ENCODE measurements around the gene CCDC136.

CCDC136 gene

GRCh38 chr7:128861957-128862570, 70.3 kb downstream of the CCDC136 start:
- Histone ChIP-seq H2BK12ac (ENCODE audit: low read length) (no peak overlapping the region), H3K18ac (ENCODE audit: low read length) (no peak overlapping the region), H2BK5ac (ENCODE audit: low read depth, low read length, poor library complexity) (no peak overlapping the region), H2AFZ (ENCODE audit: insufficient read depth, low read length, poor library complexity) (no peak overlapping the region), H4K12ac (ENCODE audit: low read depth, low read length) (no peak overlapping the region), H3K27ac (ENCODE audit: low read depth, low read length) (no peak overlapping the region), H3K23ac (ENCODE audit: low read length) (no peak overlapping the region), H3K4ac (ENCODE audit: low read depth, low read length) (no peak overlapping the region), H4K8ac (ENCODE audit: low read depth, low read length) (peak overlapping the region; percentile 12), H3K27me3 (ENCODE audit: insufficient read depth, low read length) (no peaks in the 10 kb centered on the region), H3K9me3 (ENCODE audit: insufficient read depth, low read depth, low read length) (no peaks in the 10 kb centered on the region), H3K4me3 (ENCODE audit: low read depth, low read length) (no peak overlapping the region), H3K36me3 (ENCODE audit: control insufficient read depth in 1 of 2, insufficient read depth in 2 of 2, low read length in 2 of 2) (peaks cover 31 to 33% of the 10 kb centered on the region in 2 experiments), H3K79me1 (ENCODE audit: low read length) (peaks cover 8% of the 10 kb centered on the region), H3K4me1 (ENCODE audit: control insufficient read depth in 1 of 2, insufficient read depth in 2 of 2, low read length in 2 of 2) (peaks cover 2 to 4% of the 10 kb centered on the region in 2 experiments), H3K14ac (ENCODE audit: low read length) (no peak overlapping the region), H4K91ac (ENCODE audit: low read depth, low read length) (no peak overlapping the region), H3K79me2 (ENCODE audit: control insufficient read depth, insufficient read depth, low read length, poor library complexity) (peaks cover 4% of the 10 kb centered on the region), H2AK5ac (ENCODE audit: low read length) (no peak overlapping the region), H3K9ac (ENCODE audit: low read length) (no peak overlapping the region), H3K4me2 (ENCODE audit: low read length) (peak overlapping the region; percentile 62), H2BK120ac (ENCODE audit: insufficient read depth, low read length, poor library complexity) (no peak overlapping the region)
- no CpG with 5 or more reads among the region's 15 CpGs for WGBS (ENCODE audit: extremely low coverage, insufficient coverage, insufficient read length)
- no peak for DNase-seq

- H3K27me3 ChIP-seq (ENCODE audit: insufficient read depth, low read length), result peaks cover 1% of the 10 kb centered on the region
Measured at GRCh38 chr7:128862571-128863432, 71.0 kb downstream of the CCDC136 start, which contains the start of gene ATP6V1F. Gene ATP6V1F, plus strand, starts transcription at chr7:128862856. Its CDS starts 49 bp downstream, at chr7:128862905.

GRCh38 chr7:128863433-128863989, 71.7 kb downstream of the CCDC136 start:
- Histone ChIP-seq H2AK5ac (ENCODE audit: low read length) (peak overlapping the region; percentile 25), H4K91ac (ENCODE audit: low read depth, low read length) (peak overlapping the region; percentile 50), H2BK120ac (ENCODE audit: insufficient read depth, low read length, poor library complexity) (no peak overlapping the region), H3K4me3 (ENCODE audit: low read depth, low read length) (peak overlapping the region; percentile 86), H4K8ac (ENCODE audit: low read depth, low read length) (peak overlapping the region; percentile 56), H4K12ac (ENCODE audit: low read depth, low read length) (no peak overlapping the region), H3K4ac (ENCODE audit: low read depth, low read length) (peak overlapping the region; percentile 23), H3K18ac (ENCODE audit: low read length) (peak overlapping the region; percentile 3), H2BK5ac (ENCODE audit: low read depth, low read length, poor library complexity) (peak overlapping the region; percentile 24), H3K27ac (ENCODE audit: low read depth, low read length) (no peak overlapping the region), H3K4me1 (ENCODE audit: control insufficient read depth in 1 of 2, insufficient read depth in 2 of 2, low read length in 2 of 2) (peaks cover 3 to 4% of the 10 kb centered on the region in 2 experiments), H3K23ac (ENCODE audit: low read length) (no peak overlapping the region), H2BK12ac (ENCODE audit: low read length) (no peak overlapping the region), H3K79me2 (ENCODE audit: control insufficient read depth, insufficient read depth, low read length, poor library complexity) (peaks cover 4% of the 10 kb centered on the region), H3K27me3 (ENCODE audit: insufficient read depth, low read length) (peaks cover 6% of the 10 kb centered on the region), H3K4me2 (ENCODE audit: low read length) (peak overlapping the region; percentile 73), H3K9ac (ENCODE audit: low read length) (peak overlapping the region; percentile 77), H3K9me3 (ENCODE audit: insufficient read depth, low read depth, low read length) (no peaks in the 10 kb centered on the region), H2AFZ (ENCODE audit: insufficient read depth, low read length, poor library complexity) (peak overlapping the region; percentile 66), H3K79me1 (ENCODE audit: low read length) (peaks cover 8% of the 10 kb centered on the region), H3K36me3 (ENCODE audit: control insufficient read depth in 1 of 2, insufficient read depth in 2 of 2, low read length in 2 of 2) (peaks cover 23 to 25% of the 10 kb centered on the region in 2 experiments), H3K14ac (ENCODE audit: low read length) (peak overlapping the region; percentile 73)
- peak in 1 of 2 donors; percentile 49 for DNase-seq
- no CpG with 5 or more reads among the region's 6 CpGs for WGBS (ENCODE audit: extremely low coverage, insufficient coverage, insufficient read length)

More at GRCh38 chr7:128862571-128863432, 71.0 kb downstream of the CCDC136 start, which contains the start of gene ATP6V1F:
- peak within 1 kb of the TSS; percentile 15 for H2BK120ac ChIP-seq (ENCODE audit: insufficient read depth, low read length, poor library complexity)
- H3K14ac ChIP-seq (ENCODE audit: low read length), result peak within 1 kb of the TSS; percentile 73
- H3K23ac ChIP-seq (ENCODE audit: low read length), result no peak within 1 kb of the TSS
- peak within 1 kb of the TSS; percentile 56 for H4K8ac ChIP-seq (ENCODE audit: low read depth, low read length)
- no CpG with 5 or more reads among the region's 65 CpGs for WGBS (ENCODE audit: extremely low coverage, insufficient coverage, insufficient read length)
- no peak within 1 kb of the TSS for H2BK12ac ChIP-seq (ENCODE audit: low read length)
- peaks cover 8% of the 10 kb centered on the region for H3K79me1 ChIP-seq (ENCODE audit: low read length)
- H3K27ac ChIP-seq (ENCODE audit: low read depth, low read length), result peak within 1 kb of the TSS; percentile 6
- no peaks in the 10 kb centered on the region for H3K9me3 ChIP-seq (ENCODE audit: insufficient read depth, low read depth, low read length)
- H3K36me3 ChIP-seq (ENCODE audit: control insufficient read depth in 1 of 2, insufficient read depth in 2 of 2, low read length in 2 of 2), result peaks cover 26 to 30% of the 10 kb centered on the region in 2 experiments
- peaks cover 4% of the 10 kb centered on the region for H3K79me2 ChIP-seq (ENCODE audit: control insufficient read depth, insufficient read depth, low read length, poor library complexity)
- peak within 1 kb of the TSS; percentile 48 for H3K18ac ChIP-seq (ENCODE audit: low read length)
- peak within 1 kb of the TSS; percentile 77 for H3K9ac ChIP-seq (ENCODE audit: low read length)
- peak within 1 kb of the TSS; percentile 50 for H4K91ac ChIP-seq (ENCODE audit: low read depth, low read length)
- DNase-seq, result peak; percentile 97 to 99
- peak within 1 kb of the TSS; percentile 73 for H3K4me2 ChIP-seq (ENCODE audit: low read length)
- peak within 1 kb of the TSS; percentile 23 for H3K4ac ChIP-seq (ENCODE audit: low read depth, low read length)
- peak within 1 kb of the TSS; percentile 86 for H3K4me3 ChIP-seq (ENCODE audit: low read depth, low read length)
- peaks cover 2 to 4% of the 10 kb centered on the region in 2 experiments for H3K4me1 ChIP-seq (ENCODE audit: control insufficient read depth in 1 of 2, insufficient read depth in 2 of 2, low read length in 2 of 2)
- peak within 1 kb of the TSS; percentile 66 for H2AFZ ChIP-seq (ENCODE audit: insufficient read depth, low read length, poor library complexity)
- peak within 1 kb of the TSS; percentile 24 for H2BK5ac ChIP-seq (ENCODE audit: low read depth, low read length, poor library complexity)
- peak within 1 kb of the TSS; percentile 52 for H2AK5ac ChIP-seq (ENCODE audit: low read length)
- H4K12ac ChIP-seq (ENCODE audit: low read depth, low read length), result peak within 1 kb of the TSS; percentile 49

DNA sequence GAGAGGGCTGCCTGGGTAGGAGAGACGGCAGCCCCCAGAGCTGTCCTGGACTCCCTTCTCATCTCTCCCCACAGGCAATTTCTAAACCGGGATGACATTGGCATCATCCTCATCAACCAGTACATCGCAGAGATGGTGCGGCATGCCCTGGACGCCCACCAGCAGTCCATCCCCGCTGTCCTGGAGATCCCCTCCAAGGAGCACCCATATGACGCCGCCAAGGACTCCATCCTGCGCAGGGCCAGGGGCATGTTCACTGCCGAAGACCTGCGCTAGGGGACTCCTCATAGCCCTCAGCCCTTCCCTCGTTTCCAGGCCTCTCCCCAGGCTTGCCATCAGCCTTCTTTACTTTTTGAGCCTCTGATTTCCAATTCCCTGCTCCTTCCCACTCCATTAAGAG, 73.5 kb downstream of the CCDC136 start:
- no peak overlapping the region for H3K4me3 ChIP-seq (ENCODE audit: low read depth, low read length)
- no peak overlapping the region for H4K8ac ChIP-seq (ENCODE audit: low read depth, low read length)
- no peak overlapping the region for H4K91ac ChIP-seq (ENCODE audit: low read depth, low read length)
- H2BK12ac ChIP-seq (ENCODE audit: low read length), result no peak overlapping the region
- no peak overlapping the region for H3K27ac ChIP-seq (ENCODE audit: low read depth, low read length)
- WGBS (ENCODE audit: extremely low coverage, insufficient coverage, insufficient read length), result no CpG with 5 or more reads among the region's 12 CpGs
- H3K79me2 ChIP-seq (ENCODE audit: control insufficient read depth, insufficient read depth, low read length, poor library complexity), result peaks cover 4% of the 10 kb centered on the region
- no peak overlapping the region for H3K23ac ChIP-seq (ENCODE audit: low read length)
- no peak overlapping the region for H4K12ac ChIP-seq (ENCODE audit: low read depth, low read length)
- H3K9me3 ChIP-seq (ENCODE audit: insufficient read depth, low read depth, low read length), result no peaks in the 10 kb centered on the region
- no peak overlapping the region for H3K9ac ChIP-seq (ENCODE audit: low read length)
- no peak overlapping the region for H2BK120ac ChIP-seq (ENCODE audit: insufficient read depth, low read length, poor library complexity)
- H3K79me1 ChIP-seq (ENCODE audit: low read length), result peaks cover 8% of the 10 kb centered on the region
- H3K4me2 ChIP-seq (ENCODE audit: low read length), result no peak overlapping the region
- DNase-seq, result no peak
- peaks cover 16 to 18% of the 10 kb centered on the region in 2 experiments for H3K36me3 ChIP-seq (ENCODE audit: control insufficient read depth in 1 of 2, insufficient read depth in 2 of 2, low read length in 2 of 2)
- no peak overlapping the region for H3K4ac ChIP-seq (ENCODE audit: low read depth, low read length)
- H3K4me1 ChIP-seq (ENCODE audit: control insufficient read depth in 1 of 2, insufficient read depth in 2 of 2, low read length in 2 of 2), result peaks cover 10 to 16% of the 10 kb centered on the region in 2 experiments
- H2AK5ac ChIP-seq (ENCODE audit: low read length), result no peak overlapping the region
- H3K27me3 ChIP-seq (ENCODE audit: insufficient read depth, low read length), result peaks cover 22% of the 10 kb centered on the region
- no peak overlapping the region for H3K18ac ChIP-seq (ENCODE audit: low read length)
- H2BK5ac ChIP-seq (ENCODE audit: low read depth, low read length, poor library complexity), result no peak overlapping the region
- H3K14ac ChIP-seq (ENCODE audit: low read length), result no peak overlapping the region
- no peak overlapping the region for H2AFZ ChIP-seq (ENCODE audit: insufficient read depth, low read length, poor library complexity)

All from trophoblast cell (in vitro differentiated cells and primary cell).